SU-DHL-6 (cell line): ENCODE measurements around the gene UQCR10.

Source experiments
- H2AFZ ChIP-seq: fragments of 200-600 bp; sonication (generic); 2 replicates; pipeline ENCODE4 v1.6.1; 2014; ENCODE audit warnings: low read depth, mild to moderate bottlenecking, moderate library complexity, mixed read lengths, antibody characterized with exemption, low read length; ENCODE audit not compliant: severe bottlenecking
- H3F3A ChIP-seq: fragments of 200-600 bp; shearing (Covaris generic); 2 replicates; pipeline ENCODE4 v1.6.0; 2016; ENCODE audit warnings: antibody characterized with exemption, mild to moderate bottlenecking; ENCODE audit not compliant: insufficient read depth
- H3K27ac ChIP-seq: fragments of 200-600 bp; sonication (generic); 2 replicates; pipeline ENCODE4 v1.5.1; 2016; ENCODE audit warnings: low read depth, mild to moderate bottlenecking, low read length, moderate library complexity, mixed read lengths
- H3K27me3 ChIP-seq: fragments of 200-600 bp; sonication (generic), shearing (Covaris generic); 2 replicates; pipeline ENCODE4 v1.6.0; 2014; ENCODE audit warnings: mild to moderate bottlenecking, low read length
- H3K36me3 ChIP-seq: fragments of 200-600 bp; sonication (generic); 2 replicates; pipeline ENCODE4 v1.6.1; 2014; ENCODE audit warnings: mild to moderate bottlenecking, low read length, mixed read lengths
- H3K4me2 ChIP-seq: fragments of 300-600, 200-600 bp; shearing (Covaris generic), sonication (generic); 2 replicates; pipeline ENCODE4 v1.6.0; 2014; ENCODE audit warnings: low read length, low read depth, mild to moderate bottlenecking; ENCODE audit not compliant: poor library complexity, severe bottlenecking
- H3K4me3 ChIP-seq: fragments of 200-600 bp; sonication (generic); 2 replicates; pipeline ENCODE4 v1.5.1; 2014; ENCODE audit warnings: antibody characterized with exemption, low read length, mild to moderate bottlenecking, mixed read lengths; ENCODE audit not compliant: insufficient read depth, poor library complexity, severe bottlenecking
- H3K79me2 ChIP-seq: fragments of 200-600 bp; sonication (generic); 2 replicates; pipeline ENCODE4 v1.6.1; 2014; ENCODE audit warnings: mild to moderate bottlenecking, low read length, moderate library complexity; ENCODE audit not compliant: insufficient read depth
- H3K9ac ChIP-seq: fragments of 200-600 bp; sonication (generic); 2 replicates; pipeline ENCODE4 v1.7.0; 2014; ENCODE audit warnings: mild to moderate bottlenecking, low read length
- H3K9me2 ChIP-seq: fragments of 200-600 bp; sonication (generic); replicated peaks from 2 replicates; pipeline ENCODE4 v1.6.1; 2014; ENCODE audit warnings: low read length; ENCODE audit not compliant: insufficient read depth
- H3K9me3 ChIP-seq: fragments of 200-600 bp; sonication (generic); 2 replicates; pipeline ENCODE4 v1.6.1; 2014; ENCODE audit warnings: low read length, mixed read lengths; ENCODE audit not compliant: insufficient read depth
- H4K20me1 ChIP-seq: fragments of 200-600 bp; sonication (generic); 2 replicates; pipeline ENCODE4 v1.6.1; 2014; ENCODE audit warnings: low read depth, mild to moderate bottlenecking, antibody characterized with exemption, low read length, moderate library complexity, mixed read lengths
- EZH2phosphoT487 ChIP-seq: fragments of 200-600 bp; sonication (generic), shearing (Covaris generic); conservative IDR thresholded peaks from 2 replicates; pipeline ENCODE4 v1.6.1; 2018; ENCODE audit warnings: mild to moderate bottlenecking, antibody characterized with exemption, low read length, moderate library complexity, mixed read lengths
- TF ChIP-seq, protein P1 (sequence below): fragments of 200-600 bp; sonication (generic); IDR thresholded peaks from one replicate; pipeline ENCODE4 v1.5.1; 2017; ENCODE audit warnings: antibody characterized with exemption, mild to moderate bottlenecking, low read length, moderate library complexity; ENCODE audit not compliant: insufficient read depth, poor library complexity, severe bottlenecking

UQCR10 gene

DNA sequence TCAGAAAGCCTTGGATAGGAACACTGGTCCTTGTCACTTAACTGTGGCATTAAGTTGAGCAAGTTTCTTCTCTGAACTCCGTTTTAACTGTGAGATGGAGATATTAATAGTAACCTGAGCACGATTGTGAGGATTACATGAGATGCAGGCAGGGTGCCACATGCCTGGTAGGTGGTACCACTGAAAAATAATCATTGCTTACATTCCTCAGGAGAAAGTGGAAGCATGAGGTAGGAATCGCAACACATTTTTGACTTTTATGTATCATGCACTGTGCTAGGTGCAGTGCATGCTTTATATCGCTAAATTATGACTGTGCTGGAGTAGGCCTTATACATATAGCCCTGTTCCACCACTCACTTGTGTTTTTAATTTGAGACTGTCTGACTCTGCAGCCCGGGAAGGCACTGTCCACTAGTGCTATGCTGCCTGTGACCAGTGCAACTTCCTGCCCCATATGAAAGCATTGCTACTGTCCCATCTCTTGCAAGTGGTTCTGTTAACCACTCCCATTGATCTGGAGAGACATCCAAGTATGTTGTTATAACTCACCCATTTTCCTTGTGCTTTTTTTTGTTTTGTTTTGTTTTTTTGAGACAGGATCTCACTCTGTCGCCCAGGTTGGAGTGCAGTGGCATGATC lies 1.0 kb downstream of the UQCR10 start:
- Histone ChIP-seq H3K4me2 (peak overlapping the region; percentile 69), H3K9ac (peak overlapping the region; percentile 79), H3K27ac (peak overlapping the region; percentile 58; the same call in 1 of the 2 replicates), H3K36me3 (0 out of 2 replicates have a peak, but pooled peaks cover 2% of the 10 kb centered on the region), H3K4me3 (peak overlapping the region; percentile 88), H3K9me2 (no peaks in the 10 kb centered on the region), H3K27me3 (no peaks in the 10 kb centered on the region), H3K79me2 (peaks cover 25% of the 10 kb centered on the region), H3F3A (no peaks in the 10 kb centered on the region), H2AFZ (no peak overlapping the region), H3K9me3 (no peaks in the 10 kb centered on the region), H4K20me1 (no peaks in the 10 kb centered on the region)
- TF ChIP-seq, protein P1, sequence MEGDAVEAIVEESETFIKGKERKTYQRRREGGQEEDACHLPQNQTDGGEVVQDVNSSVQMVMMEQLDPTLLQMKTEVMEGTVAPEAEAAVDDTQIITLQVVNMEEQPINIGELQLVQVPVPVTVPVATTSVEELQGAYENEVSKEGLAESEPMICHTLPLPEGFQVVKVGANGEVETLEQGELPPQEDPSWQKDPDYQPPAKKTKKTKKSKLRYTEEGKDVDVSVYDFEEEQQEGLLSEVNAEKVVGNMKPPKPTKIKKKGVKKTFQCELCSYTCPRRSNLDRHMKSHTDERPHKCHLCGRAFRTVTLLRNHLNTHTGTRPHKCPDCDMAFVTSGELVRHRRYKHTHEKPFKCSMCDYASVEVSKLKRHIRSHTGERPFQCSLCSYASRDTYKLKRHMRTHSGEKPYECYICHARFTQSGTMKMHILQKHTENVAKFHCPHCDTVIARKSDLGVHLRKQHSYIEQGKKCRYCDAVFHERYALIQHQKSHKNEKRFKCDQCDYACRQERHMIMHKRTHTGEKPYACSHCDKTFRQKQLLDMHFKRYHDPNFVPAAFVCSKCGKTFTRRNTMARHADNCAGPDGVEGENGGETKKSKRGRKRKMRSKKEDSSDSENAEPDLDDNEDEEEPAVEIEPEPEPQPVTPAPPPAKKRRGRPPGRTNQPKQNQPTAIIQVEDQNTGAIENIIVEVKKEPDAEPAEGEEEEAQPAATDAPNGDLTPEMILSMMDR: no peak
- no peak for TF ChIP-seq EZH2phosphoT487

DNA sequence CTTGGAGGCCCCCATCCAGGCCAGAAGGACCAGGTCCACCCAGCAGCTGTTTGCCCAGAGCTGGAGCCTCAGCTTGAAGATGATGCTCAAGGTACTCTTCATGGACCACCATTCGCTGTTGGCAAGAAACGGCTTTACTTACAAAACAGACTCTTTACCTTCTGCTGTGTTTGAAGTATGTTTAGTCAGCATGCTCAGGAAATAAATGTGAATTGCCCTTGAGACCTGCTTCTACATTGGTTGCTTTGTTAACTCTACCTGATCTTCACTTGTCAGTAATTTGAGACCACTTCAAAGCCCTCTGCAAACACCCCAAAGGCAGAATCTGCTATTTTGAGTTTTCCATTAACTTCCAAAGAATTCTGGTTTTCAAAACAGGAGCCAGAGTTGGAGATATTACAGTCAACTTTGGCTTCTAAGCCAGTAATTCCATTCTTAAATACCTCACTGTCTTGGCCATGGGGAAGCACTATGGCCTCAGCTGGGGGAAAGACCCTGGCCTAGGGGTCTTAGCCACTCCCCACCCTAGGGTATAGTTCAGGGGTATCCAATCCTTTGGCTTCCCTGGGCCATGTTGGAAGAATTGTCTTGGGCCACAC lies 2.7 kb downstream of the UQCR10 start:
- Histone ChIP-seq H3K27ac (no peak overlapping the region), H3K4me2 (no peak overlapping the region), H3K79me2 (peaks cover 25% of the 10 kb centered on the region), H2AFZ (no peak overlapping the region), H3K27me3 (no peaks in the 10 kb centered on the region), H3K4me3 (no peak overlapping the region), H3K9me3 (no peaks in the 10 kb centered on the region), H3K9me2 (no peaks in the 10 kb centered on the region), H3K36me3 (0 out of 2 replicates have a peak, but pooled peaks cover 2% of the 10 kb centered on the region), H3K9ac (no peak overlapping the region), H3F3A (no peaks in the 10 kb centered on the region), H4K20me1 (no peaks in the 10 kb centered on the region)
- TF ChIP-seq EZH2phosphoT487: no peak
- TF ChIP-seq, protein P1: no peak

DNA sequence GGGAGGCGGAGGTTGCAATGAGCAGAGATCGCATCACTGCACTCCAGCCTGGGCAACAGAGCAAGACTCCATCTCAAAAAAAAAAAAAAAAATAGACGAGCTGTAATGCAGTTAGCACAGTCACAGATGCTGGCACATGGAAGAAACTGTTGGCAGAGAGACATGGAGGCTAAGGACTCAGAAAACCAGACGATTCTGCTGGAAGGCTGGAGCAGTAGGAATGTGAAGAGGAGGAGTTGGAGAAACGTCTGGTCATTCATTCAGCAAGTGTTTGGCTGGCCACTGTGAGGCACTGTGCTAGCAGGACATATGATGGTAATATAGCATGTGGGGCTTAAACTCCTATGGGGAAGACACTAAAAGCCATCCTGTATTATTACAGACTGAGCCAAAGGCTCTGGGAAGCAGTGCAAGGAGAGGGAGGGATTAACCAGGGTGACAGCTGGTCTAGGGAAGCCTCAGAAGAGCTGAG lies 5.0 kb downstream of the UQCR10 start:
- H3F3A ChIP-seq: no peaks in the 10 kb centered on the region
- TF ChIP-seq EZH2phosphoT487: no peak
- no peaks in the 10 kb centered on the region for H3K9me3 ChIP-seq
- peaks cover 15% of the 10 kb centered on the region for H3K79me2 ChIP-seq
- no peak overlapping the region for H3K4me3 ChIP-seq
- H3K36me3 ChIP-seq: 0 out of 2 replicates have a peak, but pooled peaks cover 2% of the 10 kb centered on the region
- H3K27ac ChIP-seq: no peak overlapping the region
- no peak overlapping the region for H3K9ac ChIP-seq
- H3K9me2 ChIP-seq: no peaks in the 10 kb centered on the region
- H3K4me2 ChIP-seq: no peak overlapping the region
- H4K20me1 ChIP-seq: no peaks in the 10 kb centered on the region
- H2AFZ ChIP-seq: no peak overlapping the region
- no peaks in the 10 kb centered on the region for H3K27me3 ChIP-seq

DNA sequence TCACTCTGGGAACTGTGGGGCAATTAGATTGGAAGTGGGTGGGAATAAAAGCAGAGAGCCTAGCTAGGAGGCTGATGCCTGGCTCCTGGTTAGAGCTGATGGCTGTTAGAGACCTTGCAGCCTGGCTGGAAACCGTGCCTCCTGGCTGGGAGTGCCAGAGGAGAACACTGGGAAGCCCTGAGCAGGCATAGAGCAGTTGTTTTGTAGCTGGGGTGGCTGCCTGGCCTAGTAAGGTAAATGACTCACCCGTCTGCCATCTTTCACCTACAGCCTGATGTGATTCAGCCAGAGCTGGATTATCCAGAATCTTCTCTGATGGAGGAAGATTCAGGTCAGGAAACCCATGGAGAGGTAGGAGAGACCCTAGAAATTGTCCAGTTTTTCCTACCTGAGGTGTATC lies 6.1 kb downstream of the UQCR10 start:
- no peak overlapping the region for H3K9ac ChIP-seq

More for the DNA sequence above, 6.1 kb downstream of the UQCR10 start:
- Histone ChIP-seq H3F3A (no peaks in the 10 kb centered on the region), H3K9me3 (no peaks in the 10 kb centered on the region), H3K4me3 (no peak overlapping the region), H4K20me1 (no peaks in the 10 kb centered on the region), H3K36me3 (0 out of 2 replicates have a peak, but pooled peaks cover 2% of the 10 kb centered on the region), H3K79me2 (peaks cover 5% of the 10 kb centered on the region), H3K27ac (no peak overlapping the region), H3K27me3 (no peaks in the 10 kb centered on the region), H2AFZ (no peak overlapping the region), H3K4me2 (no peak overlapping the region), H3K9me2 (no peaks in the 10 kb centered on the region)
- TF ChIP-seq, protein P1: no peak
- no peak for TF ChIP-seq EZH2phosphoT487
